Measurements from ENCODE around the gene CYBRD1.
"Not testable (repeated sequence)": the region's sequence is repeated elsewhere in the genome, so short reads cannot be mapped to it uniquely, and the experiment has no call there.

The CYBRD1 gene

DNA sequence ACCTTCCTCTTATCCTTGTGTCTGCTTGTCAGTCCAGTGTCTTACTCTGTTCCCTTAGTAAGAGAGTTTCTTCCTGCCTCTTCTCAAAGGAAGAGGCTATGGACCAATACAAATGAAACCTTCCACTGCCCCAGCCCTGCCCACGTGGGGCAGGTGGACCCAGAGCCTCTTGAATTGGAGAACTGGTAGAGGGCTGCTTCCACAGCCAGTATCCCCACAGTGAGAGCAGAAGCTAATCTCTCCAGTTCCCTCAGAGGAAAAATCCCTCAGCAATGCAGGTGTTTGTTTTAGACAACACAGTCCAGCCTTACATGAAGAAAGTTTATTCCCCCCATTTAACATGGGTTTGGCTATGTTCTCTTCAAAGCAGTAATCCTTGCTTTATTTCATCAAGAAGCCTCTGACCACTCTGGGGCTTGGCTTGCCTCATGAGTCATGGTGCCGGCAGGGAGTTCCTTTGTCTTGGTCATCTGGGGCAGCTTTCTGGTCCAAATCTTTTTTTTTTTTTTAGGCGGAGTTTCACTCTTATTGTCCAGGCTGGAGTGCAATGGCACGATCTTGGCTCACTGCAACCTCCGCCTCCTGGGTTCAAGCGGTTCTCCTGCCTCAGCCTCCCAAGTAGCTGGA, 6.5 kb upstream of the CYBRD1 start:
- DNase-seq (ENCODE audit: low spot score), result no peak

DNA sequence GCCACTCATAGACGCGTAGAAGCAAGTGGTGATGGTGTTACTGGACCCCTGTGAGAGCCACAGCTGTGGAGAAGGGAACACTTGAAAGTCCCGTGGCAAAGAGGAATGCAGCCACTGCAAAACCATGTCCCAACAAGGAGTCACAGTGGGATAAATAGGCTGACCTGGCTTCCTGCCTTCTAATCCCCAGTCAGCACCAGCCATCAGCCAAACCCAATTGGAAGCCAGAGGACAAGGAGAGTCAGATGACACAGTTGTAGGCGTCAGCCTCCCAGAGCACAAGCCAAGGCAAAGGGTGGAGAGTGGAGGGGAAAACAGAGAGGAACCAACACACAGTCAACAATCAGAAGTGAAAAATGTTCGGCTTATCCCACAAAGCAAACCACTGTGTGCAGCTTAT, 5.5 kb upstream of the CYBRD1 start:
- no peak for DNase-seq (ENCODE audit: low spot score)

DNA sequence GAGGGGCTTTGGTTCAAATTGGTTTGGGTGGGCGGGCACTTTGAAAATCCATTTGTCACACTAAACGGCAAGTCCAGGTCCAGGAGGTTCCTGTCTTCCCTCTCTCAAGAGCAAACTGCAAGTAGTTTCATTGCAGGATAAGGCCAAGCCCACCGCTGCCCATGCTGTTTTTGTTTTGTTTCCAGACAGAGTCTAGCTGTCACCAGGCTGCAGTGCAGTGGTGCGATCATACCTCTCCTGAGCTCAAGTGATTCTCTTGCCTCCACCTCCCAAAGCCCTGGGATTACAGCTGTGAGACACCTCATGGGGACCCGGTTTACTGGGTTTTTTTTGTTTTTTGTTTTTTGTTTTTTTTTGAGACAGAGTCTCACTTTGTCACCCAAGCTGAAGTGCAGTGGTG, 1.8 kb upstream of the CYBRD1 start:
- no peak for DNase-seq (ENCODE audit: low spot score)

DNA sequence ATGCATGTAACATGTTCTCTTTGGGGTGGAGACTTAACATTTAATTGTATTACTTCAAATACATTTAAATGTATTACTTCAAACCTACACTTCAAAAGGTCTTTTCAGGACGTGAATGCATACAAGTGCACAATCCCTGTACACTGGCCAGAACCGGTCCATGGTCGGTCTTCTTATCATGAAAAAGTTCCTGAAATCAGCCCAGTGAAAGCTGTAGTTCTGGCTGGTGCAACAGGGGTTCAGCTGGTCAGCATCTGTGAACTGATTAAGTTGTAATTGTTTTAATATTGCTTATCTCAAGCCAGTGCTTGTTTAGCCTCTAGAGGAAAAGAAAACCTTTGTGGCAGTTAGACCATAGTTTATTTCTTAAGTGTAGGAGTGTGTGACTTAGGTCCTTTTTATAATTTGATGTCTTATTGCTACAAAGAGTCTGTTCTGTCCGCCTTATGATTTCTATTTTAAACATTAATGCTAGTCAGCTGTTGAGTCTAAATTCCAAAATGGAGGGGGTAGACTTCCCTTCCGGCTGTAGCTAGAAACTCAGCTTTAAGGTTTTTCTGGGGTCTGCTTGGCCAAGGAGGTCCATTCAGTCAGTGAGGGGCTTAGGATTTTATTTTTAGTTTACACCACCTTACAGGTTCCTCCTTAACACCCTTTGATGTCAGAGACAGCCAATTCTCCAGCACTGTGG, 768 bp upstream of the CYBRD1 start:
- DNase-seq (ENCODE audit: low spot score), result no peak

DNA sequence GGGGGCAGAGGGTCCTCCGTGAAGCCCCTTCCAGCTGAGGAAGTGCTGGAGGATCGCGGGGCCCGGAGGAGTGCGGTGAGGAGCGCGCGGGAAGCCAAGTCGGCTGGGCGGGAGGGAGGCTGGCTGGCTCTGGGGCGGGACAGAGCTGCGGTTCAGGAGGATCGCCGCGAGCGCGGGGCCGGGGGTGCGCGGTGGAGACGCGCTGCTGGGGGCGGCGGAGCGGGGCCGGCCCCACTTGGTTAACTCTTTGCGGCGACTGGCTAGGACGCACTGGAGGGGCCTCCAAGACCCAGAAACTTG, 464 bp downstream of the CYBRD1 start:
- no peak for DNase-seq (ENCODE audit: low spot score)

DNA sequence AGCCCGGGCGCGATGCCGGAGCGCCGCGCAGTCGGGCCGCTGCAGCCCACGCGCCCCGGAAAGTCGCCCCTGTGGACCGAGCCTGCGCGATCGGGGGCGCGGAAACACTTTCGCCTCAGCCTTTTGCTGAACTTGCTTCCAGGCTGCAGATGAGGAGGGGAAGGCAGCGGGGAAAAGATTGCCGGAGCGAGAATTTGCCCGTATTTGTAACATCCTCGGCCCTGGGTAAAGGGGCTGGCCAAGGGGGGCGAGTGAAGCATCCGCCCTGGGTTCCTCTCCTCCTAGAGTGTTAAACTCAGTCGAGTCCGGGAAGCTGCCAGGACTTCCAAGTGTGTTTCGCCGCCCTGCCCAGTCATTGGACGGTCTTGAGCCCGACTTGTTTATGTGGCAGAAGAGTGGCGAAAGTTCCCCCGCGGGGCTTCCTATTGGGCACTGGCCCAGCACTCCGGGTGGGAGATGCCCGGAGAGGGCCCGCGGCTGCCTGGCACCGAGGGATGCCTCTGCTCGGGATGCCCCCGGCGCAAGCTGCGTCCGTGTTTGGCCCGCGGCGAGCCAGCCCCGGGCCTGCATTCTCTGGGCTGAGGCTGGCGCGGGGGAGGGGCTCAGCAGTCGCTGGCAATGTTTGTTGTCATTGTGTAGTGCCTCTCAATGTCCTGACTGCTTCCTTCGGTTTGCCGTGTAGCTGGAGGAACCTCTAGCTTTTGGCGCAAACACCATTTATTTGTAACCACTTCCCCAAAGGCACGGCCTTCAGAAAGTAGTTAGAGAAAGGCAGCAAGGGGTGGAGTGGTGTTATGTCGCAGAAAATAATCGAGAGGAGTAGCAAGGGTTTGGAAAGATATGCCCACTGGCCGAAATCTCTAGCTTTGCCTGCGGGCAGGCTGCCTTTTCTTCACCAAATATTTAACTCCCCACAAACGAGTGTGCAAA, 1.1 kb downstream of the CYBRD1 start:
- no peak for DNase-seq (ENCODE audit: low spot score)

DNA sequence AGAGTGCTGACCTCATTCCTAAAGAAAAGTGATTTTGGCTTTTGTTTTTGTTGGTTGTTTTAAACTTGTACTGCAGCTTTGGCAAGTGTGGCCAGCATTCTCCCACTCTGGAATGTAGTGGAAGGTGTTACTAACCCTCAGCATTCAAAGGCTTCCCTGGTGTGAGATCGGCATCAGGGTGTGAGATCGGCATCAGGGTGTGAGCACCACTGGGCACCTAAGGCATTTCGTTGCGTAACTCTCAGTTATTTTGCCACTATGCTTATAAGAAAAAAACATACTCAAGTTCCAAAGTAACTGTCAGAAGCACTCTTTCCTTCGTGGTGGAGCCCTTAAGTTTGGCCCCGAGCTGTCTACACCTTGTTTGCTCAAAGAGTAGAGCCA, 1.7 kb downstream of the CYBRD1 start:
- DNase-seq (ENCODE audit: low spot score), result no peak

DNA sequence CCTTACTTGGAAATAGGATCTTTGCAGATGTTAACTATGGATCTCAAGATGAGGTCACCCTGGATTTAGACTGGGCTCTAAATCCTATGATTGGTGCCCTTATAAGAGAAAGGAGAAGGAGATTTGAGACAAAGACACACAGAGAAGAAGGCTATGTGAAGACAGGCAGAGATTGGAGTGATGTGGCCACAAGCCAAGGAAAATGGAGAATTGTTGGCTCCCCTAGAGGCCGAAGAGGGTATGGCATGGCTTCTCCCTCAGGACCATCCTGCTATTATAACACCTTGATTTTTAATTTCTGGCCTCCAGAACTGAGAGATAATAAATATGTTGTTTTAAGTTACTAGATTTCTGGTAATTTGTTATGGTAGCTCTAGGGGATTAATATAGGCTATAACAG, 7.6 kb downstream of the CYBRD1 start:
- no peak for DNase-seq (ENCODE audit: low spot score)

DNA sequence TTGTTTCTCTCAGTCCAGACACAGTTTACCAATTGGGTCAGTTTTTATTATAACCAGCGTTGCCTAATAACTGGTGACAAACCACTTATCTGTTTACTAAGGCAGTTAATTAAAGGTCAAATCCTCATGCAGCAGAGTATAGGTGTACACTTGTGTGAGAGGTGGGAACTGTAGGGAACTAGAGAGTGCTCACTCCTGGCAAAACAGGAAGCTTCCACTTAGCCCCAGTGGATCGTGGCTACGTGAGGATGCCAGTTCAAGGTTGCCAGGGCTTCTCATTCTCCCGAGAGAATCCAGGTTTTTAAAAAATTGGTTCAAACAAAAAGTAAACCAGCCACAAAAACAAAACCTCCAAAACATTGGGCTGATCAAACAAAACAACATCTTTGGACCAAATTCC, 8.1 kb downstream of the CYBRD1 start:
- DNase-seq (ENCODE audit: low spot score), result no peak

DNA sequence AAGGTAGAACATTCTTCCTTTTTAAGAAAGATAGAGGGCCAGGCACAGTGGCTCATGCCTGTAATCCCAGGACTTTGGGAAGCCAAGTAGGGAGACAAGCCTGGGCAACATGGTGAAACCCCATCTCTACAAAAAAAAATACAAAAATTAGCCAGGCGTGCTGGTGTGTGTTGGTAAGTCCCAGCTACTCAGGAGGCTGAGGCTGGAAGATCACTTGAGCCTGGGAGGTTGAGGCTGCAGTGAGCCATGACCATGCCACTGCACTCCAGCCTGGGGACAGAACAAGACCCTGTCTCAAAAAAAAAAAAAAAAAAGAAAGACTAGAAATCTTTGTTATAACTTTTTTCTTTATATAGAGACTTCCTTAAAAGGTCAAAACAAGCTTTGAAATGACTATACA, 8.6 kb downstream of the CYBRD1 start:
- not testable (repeated sequence) for DNase-seq (ENCODE audit: low spot score)

DNA sequence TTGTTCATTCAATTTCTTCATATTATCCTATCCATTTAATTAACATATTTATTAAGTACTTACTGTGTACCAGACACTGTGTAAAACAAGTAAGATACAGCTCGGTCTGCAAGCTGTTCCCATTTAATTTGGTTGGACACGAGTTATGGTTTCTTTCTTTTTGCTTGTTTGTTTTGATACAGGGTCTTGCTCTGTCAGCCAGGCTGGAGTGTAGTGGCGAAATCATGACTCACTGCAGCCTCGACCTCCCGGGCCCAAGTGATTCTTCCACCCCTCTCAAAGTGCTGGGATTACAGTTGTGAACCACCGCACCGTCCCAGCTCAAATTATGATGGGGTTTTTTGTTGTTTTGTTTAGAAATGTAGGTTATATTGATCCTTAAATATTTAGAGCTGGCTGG, 9.0 kb downstream of the CYBRD1 start:
- no peak for DNase-seq (ENCODE audit: low spot score)

DNA sequence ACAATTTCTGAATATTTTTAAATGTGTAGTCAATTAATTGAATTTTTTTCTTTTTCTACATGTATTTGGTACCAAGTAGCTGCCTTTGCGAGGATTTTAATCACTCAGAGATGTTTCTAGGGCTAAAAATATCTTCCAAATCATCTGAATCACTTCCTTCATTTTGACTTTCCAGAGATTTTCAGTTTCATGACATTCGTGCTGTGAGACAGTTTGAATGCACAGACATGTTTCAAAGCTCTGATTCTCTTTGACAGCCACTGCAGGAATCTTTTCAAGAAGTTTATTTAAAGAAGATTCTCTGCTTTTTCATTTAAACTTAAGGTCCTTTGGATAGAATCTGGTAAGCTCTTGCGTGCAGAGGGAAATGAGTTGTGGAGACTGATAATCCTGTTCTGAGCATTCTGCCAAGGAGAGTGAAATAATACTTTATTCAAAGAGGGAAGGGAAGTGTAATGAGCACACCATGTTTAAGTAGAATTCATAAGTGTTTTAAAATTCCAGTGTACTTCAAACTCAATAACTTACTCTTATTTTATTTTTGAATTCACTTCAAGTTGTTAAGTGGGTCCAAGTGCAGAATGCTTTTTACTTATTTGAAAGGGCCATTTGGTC, 9.7 kb downstream of the CYBRD1 start:
- DNase-seq (ENCODE audit: low spot score), result no peak

DNA sequence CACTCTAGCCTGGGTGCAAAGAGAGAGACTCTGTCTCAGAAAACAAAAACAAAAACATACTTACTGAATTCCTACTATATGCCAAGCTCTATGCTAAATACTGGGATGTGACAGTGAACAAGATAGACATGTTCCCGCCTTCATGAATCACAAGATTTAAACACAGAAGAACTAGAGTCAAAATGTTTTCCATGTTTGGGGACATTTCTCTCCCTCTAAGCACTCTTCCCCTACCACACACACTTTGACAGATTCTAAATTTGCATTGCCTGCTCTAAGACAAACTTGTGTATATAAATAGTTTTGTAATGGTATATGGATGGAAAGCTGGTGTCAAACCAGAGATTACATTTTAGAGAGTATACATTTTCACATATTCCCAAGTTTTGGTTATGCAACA, 11.1 kb downstream of the CYBRD1 start:
- DNase-seq (ENCODE audit: low spot score), result no peak

DNA sequence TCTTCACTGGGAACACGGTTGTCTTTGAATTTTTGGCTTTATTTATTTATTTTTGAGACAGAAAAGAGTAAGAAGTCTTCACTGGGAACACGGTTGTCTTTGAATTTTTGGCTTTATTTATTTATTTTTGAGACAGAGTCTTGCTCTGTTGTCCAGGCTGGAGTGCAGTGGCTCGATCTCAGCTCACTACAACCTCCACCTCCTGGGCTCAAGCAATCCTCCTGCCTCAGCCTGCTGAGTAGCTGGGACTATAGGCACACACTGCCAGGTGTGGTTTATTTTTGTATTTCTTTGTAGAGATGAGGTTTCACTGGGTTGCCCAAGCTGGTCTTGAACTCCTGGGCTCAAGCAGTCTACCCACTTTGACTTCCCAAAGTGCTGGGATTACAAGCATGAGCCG, 13.3 kb downstream of the CYBRD1 start:
- DNase-seq (ENCODE audit: low spot score), result not testable (repeated sequence)

DNA sequence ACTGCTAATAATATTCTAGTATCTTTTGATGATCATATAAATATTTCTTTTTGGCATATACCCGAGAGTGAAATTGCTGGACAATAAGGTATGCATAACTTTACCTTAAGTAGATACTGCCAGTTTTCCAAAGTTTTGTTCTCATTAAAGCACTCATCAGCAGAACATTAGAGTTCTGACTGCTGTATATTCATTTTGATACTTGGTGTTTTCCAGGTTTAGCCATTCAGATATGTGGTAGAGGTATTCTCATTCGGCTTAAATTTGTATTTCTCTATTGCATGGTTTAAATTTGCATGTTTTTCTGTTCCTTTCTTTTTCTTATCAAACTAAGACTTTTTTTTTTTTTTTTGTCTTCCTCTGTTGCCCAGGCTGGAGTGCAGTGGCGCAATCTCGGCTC, 18.2 kb downstream of the CYBRD1 start:
- DNase-seq (ENCODE audit: low spot score), result no peak

DNA sequence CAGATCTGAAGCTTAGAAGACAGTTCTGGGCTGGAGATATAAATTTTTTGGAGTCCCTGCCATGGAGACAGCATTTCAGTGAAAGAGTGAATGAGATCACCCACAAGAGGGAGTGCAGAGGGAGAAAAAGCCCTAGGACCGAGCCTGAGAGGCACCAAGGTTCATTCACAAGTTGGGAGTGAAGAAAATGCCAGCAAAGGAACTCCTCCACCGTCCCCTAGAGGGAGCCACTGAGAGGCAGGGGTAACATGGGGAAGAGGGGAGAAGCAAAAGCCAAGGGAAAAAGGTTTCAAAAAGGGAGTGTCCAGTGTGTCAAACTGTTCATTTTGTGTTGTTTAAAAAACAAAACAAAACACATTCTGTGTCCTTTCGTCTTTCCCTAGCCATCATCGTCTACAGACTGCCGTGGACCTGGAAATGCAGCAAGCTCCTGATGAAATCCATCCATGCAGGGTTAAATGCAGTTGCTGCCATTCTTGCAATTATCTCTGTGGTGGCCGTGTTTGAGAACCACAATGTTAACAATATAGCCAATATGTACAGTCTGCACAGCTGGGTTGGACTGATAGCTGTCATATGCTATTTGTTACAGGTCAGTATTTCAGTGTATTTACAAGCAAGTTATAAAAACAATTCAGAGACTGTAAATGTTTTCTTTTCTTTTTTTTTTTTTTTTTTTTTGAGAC, 19.1 kb downstream of the CYBRD1 start:
- no peak for DNase-seq (ENCODE audit: low spot score)

DNA sequence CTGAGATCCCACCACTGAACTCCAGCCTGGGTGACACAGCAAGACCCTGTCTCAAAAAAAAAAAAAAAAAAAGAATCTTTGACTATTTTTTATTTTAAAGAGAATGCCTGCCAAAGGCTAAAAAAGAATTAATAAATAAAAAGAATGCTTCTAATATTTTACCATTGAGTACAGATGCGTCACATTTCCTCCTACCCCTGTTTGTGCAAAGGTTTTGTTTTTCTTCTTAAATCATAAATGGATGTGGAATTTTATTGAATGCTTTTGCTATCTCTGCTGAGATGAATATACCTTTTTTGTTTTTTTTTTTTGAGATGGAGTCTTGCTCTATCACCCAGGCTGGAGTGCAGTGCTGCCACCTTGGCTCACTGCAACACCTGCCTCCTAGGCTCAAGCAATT, 22.8 kb downstream of the CYBRD1 start:
- no peak for DNase-seq (ENCODE audit: low spot score)

DNA sequence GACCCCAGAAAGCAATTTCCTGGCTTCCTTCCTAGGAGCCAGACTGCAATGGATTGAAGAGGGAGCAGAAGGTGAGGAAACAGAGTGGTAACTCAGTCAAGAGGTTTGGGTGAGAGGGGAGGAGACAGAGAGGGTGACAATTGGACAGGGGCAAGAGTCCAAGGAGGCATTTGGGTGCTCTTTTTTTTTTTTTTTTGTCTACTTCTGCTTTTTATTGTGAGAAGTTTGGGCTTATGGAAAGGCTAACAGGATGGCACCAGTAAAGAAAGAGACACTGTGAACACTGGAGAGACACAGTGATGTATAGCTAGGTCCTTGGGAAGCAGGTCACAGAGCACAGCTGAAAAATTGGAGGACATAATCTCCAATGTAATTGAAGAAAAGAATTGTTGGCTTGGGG, 25.0 kb downstream of the CYBRD1 start:
- no peak for DNase-seq (ENCODE audit: low spot score)

DNA sequence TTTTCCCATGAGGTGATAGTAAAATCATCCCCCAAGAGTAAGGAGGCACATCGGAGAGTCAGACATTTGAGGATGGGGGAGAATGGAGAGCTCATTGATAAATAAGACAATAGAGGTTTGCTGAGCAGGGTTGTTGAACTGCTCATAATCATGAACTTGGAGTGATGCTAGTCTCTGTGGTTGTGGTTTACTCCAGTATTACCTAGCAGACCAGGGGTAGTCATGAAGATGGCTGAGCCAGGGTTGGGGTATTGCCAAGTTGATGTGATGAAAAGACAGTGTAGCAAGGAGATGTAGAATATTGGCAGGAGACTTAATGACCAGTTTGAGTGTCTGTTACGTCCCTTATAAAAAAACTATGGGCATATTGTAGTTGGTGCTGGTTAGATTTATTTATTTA, 25.4 kb downstream of the CYBRD1 start:
- DNase-seq (ENCODE audit: low spot score), result no peak

DNA sequence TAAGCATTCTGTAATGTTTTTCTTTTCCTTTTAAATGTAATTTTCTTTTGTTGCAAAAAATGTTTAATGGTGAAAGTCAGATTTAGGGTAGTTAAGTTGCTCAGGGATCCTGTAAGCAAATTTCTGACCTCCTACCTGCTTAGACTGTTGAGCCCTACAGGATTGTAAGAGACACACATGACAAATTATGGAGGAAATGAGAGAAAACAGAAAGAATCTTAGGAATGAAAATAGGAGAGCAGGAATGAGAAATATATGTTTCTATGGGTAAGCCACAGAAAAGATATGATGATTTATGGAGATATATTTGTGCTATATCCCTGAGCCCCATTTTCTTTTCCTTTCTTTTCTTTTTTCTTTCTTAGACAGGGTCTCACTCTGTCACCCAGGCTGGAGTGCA, 28.3 kb downstream of the CYBRD1 start:
- no peak for DNase-seq (ENCODE audit: low spot score)

DNA sequence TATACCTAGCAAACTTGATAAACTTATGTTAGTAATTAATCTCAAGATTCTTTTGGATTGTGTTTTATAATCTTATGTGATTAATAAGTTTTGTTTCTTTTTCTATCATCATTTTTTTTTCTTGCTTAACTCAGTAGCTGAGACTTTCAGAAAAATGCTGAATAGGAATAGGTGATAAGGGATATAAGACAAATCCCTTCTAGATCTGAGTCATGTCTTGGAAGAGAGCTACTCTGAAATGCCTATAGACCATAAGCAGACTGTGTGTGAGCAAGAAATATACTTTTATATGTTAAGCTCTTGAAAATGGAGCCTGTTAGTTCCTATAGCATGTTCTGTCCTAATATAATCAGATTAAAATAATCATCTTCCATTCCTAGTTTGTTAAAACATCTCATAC, 29.6 kb downstream of the CYBRD1 start:
- no peak for DNase-seq (ENCODE audit: low spot score)

DNA sequence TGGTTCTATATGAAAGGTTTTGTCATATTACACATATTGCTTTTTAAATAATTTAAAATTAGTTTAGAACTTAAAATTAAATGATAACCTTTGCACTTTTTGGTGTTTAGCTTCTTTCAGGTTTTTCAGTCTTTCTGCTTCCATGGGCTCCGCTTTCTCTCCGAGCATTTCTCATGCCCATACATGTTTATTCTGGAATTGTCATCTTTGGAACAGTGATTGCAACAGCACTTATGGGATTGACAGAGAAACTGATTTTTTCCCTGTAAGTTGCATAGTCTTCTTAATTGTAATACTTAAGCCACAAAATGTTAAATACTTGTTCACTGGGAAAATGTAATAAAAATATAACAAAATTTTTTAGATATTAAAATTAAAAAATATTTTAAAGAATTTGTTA, 31.0 kb downstream of the CYBRD1 start:
- DNase-seq (ENCODE audit: low spot score), result no peak

Measured in CD4-positive, alpha-beta T cell treated with Interleukin-6 at 100 ng/mL for 8 hours (primary cell).